GM12873 (cell line): ENCODE measurements around the gene PAPOLB.
A peak's percentile ranks its signal among the peaks of the same experiment; 100 is the strongest.

Experiments used
- CTCF ChIP-seq: IDR thresholded peaks from 2 replicates; pipeline ENCODE4 v1.5.1; 2012; ENCODE audit warnings: low read depth, mild to moderate bottlenecking, moderate library complexity, low read length, control low read depth; ENCODE audit not compliant: insufficient read depth; ENCODE audit errors: missing control alignments

PAPOLB gene

GRCh38 chr7:4893929-4894475 is 32.2 kb upstream of the PAPOLB start:
- no peak for TF ChIP-seq CTCF

GRCh38 chr7:4889682-4890081 is 27.9 kb upstream of the PAPOLB start:
- no peak for TF ChIP-seq CTCF

- TF ChIP-seq CTCF = no peak
These were observed 26.3 kb upstream of the PAPOLB start for GRCh38 chr7:4888161-4888560.

GRCh38 chr7:4886671-4887070 is 24.8 kb upstream of the PAPOLB start:
- TF ChIP-seq CTCF = no peak

- TF ChIP-seq CTCF = no peak
These were observed 23.5 kb upstream of the PAPOLB start for GRCh38 chr7:4885317-4885807.

- TF ChIP-seq CTCF = no peak
These were observed 22.3 kb upstream of the PAPOLB start for GRCh38 chr7:4884164-4884563.

- peak; percentile 55 for TF ChIP-seq CTCF
These were observed 21.7 kb upstream of the PAPOLB start, which contains the start of gene RADIL for GRCh38 chr7:4883372-4884144. Gene RADIL, minus strand, starts transcription at chr7:4883716. Its CDS starts 5,577 bp downstream, at chr7:4878139.
